Cardiac septum (tissue), 1 donor: ENCODE data around the gene TMEM63C. TPM values are rescaled to one million over a fixed set of nuclear protein-coding genes. Genes with fewer than 3 reads are reported as not detected.
A peak's percentile ranks its signal among the peaks of the same experiment; 100 is the strongest.
"Not testable (repeated sequence)": the region's sequence is repeated elsewhere in the genome, so short reads cannot be mapped to it uniquely, and the experiment has no call there.

Experiments used
- DNase-seq: peaks from one replicate; pipeline ENCODE4 v3.0.0-alpha.2; 2020; ENCODE audit warnings: low spot score
- intact Hi-C: fragments of 100-400 bp; cut with DNase I; formaldehyde crosslinking; loops from one replicate; pipeline ENCODE4 v1.14.0; 2022
- total RNA-seq: library from RNA; stranded (reverse); fragmentation: NEBNext Ultra II Directional; extraction: Animal tissue kit (Norgen Biotek cat#: 25700); gene quantifications from one replicate; pipeline ENCODE4 v1.2.1, GENCODE V29; 2021
- donor health status: DM: no; HTN: no; CAD: no.

Gene TMEM63C
- total RNA-seq, 1 donor from 2014 or later: 0.46 TPM

GRCh38 chr14:77151918-77152588, 29.5 kb upstream of the TMEM63C start:
- no peak for DNase-seq
- intact Hi-C loops: loop anchor here (5.0 to 10.0 kb wide), 2 partner anchors 165 to 403 kb away; no protein-coding TSS in a partner anchor

- no peak for DNase-seq
- intact Hi-C loops: loop anchor here (5.0 to 10.0 kb wide), 2 partner anchors 163 to 401 kb away; no protein-coding TSS in a partner anchor
Observed at GRCh38 chr14:77153802-77154201, 27.8 kb upstream of the TMEM63C start.

GRCh38 chr14:77154421-77154820, 27.2 kb upstream of the TMEM63C start:
- intact Hi-C loops: loop anchor here (5.0 to 10.0 kb wide), 2 partner anchors 163 to 400 kb away; no protein-coding TSS in a partner anchor
- no peak for DNase-seq

GRCh38 chr14:77155083-77155482, 26.5 kb upstream of the TMEM63C start:
- DNase-seq: no peak
- intact Hi-C loops: loop anchor here (10.0 kb wide), 1 partner anchor 400 kb away; no protein-coding TSS in a partner anchor

- DNase-seq: no peak
- intact Hi-C loops: loop anchor here (10.0 kb wide), 1 partner anchor 397 kb away; no protein-coding TSS in a partner anchor
Observed at GRCh38 chr14:77157740-77158139, 23.9 kb upstream of the TMEM63C start.

- no peak for DNase-seq
- intact Hi-C loops: loop anchor here (10.0 kb wide), 1 partner anchor 396 kb away; no protein-coding TSS in a partner anchor
Observed at GRCh38 chr14:77158175-77158881, 23.3 kb upstream of the TMEM63C start.

GRCh38 chr14:77158882-77159255, 22.7 kb upstream of the TMEM63C start:
- intact Hi-C loops: loop anchor here (10.0 kb wide), 1 partner anchor 396 kb away; no protein-coding TSS in a partner anchor
- DNase-seq: no peak

- intact Hi-C loops: no loop called here
- no peak for DNase-seq
Observed at GRCh38 chr14:77161011-77161410, 20.6 kb upstream of the TMEM63C start.

- intact Hi-C loops: no loop called here
- DNase-seq: no peak
Observed at GRCh38 chr14:77170045-77170444, 11.6 kb upstream of the TMEM63C start.

GRCh38 chr14:77172916-77173315, 8.7 kb upstream of the TMEM63C start:
- intact Hi-C loops: no loop called here

GRCh38 chr14:77173911-77174617, 7.5 kb upstream of the TMEM63C start:
- intact Hi-C loops, DNase-seq: not testable (repeated sequence)

More at GRCh38 chr14:77172916-77173315, 8.7 kb upstream of the TMEM63C start:
- DNase-seq: no peak

- intact Hi-C loops: no loop called here
- DNase-seq: no peak
Observed at GRCh38 chr14:77175843-77176242, 5.8 kb upstream of the TMEM63C start.

- intact Hi-C loops: no loop called here
- DNase-seq: no peak
Observed at GRCh38 chr14:77177702-77178101, 3.9 kb upstream of the TMEM63C start.

GRCh38 chr14:77178656-77179055, 2.9 kb upstream of the TMEM63C start:
- intact Hi-C loops: no loop called here
- no peak for DNase-seq

- intact Hi-C loops: no loop called here
- DNase-seq: peak; percentile 69
Observed at GRCh38 chr14:77180726-77181602, 634 bp upstream of the TMEM63C start.

GRCh38 chr14:77183896-77184295, 2.3 kb downstream of the TMEM63C start:
- intact Hi-C loops: no loop called here
- peak; percentile 46 for DNase-seq

GRCh38 chr14:77184396-77185092, 2.9 kb downstream of the TMEM63C start:
- intact Hi-C loops: no loop called here
- DNase-seq: peak; percentile 50

- intact Hi-C loops: no loop called here
Observed at GRCh38 chr14:77185093-77185465, 3.5 kb downstream of the TMEM63C start.

More at GRCh38 chr14:77185093-77185465, 3.5 kb downstream of the TMEM63C start:
- no peak for DNase-seq
